ENCODE results near the gene QRFP.

The QRFP gene

DNA sequence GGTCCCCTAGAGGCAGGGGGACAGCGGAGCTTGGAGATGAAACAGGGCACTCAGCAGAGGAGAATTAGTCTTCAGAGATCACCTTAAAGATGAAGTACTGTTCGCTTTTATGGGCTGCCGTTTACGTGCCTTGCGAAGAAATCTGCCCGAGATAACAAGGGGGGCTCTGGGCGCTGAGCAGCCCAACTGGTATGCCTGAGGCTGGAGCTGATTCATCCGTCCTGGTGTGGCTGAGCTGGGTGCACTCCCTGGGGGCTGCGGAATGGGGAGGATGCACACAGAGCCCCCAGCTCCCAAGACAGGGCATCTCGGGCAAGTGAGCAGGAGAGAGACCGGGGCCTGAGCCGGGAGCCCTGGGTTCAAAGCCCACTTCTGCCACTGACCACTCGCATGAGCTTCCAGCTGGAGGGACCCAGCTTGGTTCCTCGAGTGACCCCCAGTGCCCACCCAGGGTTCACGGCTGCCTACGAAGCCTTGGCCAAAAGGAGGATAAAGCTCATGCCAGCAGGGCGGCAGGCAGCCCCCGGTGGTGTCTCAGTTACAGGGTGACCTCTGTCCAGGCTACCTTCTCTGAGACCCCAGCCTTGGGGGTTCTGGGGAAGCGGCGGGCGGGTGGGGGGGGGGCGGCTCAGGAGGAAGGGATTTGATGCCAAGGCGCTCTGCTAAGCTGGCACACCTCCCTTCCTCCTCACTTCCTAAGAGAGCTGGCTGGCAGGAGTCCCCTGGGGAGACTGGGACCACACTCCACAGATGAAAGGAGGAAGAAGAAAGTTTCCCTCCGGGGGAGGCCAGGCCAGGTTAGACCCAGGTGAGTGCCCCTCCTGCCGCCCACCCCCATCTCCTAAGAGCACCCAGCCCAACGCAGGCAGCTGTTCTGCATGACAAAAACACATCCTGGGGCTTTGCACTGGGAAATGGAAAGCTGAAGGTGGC, 36.8 kb upstream of the QRFP start:
- FAIRE-seq: no peak

DNA sequence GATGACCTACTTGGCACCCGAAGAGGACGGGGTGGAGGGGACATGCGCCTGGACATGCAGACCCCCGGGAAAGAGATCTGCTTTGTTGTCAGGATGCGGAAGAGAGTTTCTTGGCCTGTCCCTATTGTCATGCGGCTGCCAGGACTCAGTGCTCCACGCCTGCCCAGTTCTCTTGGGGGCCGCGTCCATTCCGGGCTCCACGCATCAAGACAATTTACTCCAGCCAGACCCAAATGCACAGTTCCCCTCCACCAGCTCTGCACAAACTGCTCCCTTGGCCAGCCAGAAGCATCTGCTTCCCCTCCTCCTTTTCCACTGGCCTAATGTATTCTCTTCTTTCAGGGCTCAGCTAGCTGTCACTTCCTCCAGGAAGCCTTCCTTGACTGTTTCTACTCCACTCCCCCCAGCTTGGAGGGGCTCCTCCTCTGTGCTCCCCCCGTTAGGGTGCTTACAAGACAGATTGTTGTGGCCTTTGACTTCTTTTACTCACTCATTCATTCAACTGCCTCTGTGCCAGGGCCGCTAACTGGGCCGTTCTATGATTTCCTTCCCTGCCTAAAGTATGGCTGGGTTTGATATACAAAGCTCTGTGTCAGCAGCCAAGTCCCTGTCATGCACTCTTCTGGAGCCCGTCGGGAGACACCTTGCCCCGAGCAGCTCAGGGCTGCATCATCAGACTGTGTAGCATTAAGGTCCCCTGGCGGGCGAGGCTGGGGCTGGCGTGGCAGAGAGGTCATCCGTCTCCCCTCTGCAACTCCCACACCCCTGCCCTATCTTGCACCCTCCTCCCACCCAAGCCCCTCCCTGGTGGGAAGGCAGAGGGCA, 35.9 kb upstream of the QRFP start:
- FAIRE-seq: no peak

DNA sequence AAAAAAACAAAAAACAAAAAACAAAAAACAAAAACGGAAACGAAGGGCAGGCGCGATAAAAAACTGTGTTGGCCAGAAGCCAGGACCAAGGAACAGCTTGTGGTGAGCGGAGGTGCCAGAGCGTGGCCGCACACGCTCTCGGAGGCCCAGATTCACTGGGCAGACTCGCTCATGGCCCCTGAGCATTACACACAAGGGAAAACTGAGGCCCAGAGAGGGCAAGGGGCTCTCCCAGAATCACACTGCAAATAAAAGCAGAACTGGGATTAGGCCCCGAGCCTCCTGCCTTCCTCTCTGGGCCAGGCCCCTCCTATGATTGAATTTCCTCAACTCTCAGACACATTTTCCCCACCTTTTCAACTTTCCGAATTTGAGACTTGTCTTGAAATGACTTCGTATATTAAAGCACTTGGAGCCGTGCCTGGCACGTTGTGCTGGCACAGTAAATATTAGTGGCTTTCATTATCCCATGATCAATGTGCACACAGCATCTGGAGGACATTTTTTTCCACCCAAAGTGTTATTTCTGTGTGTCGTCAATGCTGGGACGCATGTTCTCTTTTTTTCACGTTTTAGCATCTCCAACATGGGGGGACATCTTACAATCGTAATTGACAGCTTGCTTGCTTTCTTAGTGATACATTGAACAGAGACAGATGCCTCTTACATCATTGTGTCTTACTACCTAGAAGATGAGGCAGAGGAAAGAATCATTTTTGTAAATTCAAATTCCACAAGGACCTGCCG, 35.1 kb upstream of the QRFP start:
- FAIRE-seq: no peak

DNA sequence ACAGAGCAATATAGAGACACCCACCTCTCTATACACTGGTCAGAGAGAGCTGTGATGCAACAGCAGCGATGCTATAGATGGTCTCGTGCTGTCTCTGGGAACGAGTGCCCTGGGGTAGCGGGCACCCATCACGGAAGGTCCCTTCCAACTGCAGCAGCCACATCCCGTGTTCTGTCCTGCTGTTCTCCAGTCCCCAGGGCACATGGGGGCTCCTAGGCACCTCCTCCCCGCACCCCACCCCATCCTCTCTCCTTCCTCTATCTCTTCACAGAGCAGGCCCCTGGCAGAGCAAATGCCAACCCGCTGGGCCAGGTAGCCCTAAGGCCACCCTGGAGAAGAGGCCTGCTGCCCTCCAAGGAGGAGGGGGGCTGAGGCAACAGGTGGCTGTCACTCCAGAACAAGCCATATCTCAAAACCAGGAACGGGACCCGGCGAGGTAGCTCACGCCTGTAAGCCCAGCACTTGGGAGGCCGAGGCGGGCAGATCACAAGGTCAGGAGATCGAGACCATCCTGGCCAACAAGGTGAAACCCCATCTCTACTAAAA, 34.3 kb upstream of the QRFP start:
- no peak for FAIRE-seq

DNA sequence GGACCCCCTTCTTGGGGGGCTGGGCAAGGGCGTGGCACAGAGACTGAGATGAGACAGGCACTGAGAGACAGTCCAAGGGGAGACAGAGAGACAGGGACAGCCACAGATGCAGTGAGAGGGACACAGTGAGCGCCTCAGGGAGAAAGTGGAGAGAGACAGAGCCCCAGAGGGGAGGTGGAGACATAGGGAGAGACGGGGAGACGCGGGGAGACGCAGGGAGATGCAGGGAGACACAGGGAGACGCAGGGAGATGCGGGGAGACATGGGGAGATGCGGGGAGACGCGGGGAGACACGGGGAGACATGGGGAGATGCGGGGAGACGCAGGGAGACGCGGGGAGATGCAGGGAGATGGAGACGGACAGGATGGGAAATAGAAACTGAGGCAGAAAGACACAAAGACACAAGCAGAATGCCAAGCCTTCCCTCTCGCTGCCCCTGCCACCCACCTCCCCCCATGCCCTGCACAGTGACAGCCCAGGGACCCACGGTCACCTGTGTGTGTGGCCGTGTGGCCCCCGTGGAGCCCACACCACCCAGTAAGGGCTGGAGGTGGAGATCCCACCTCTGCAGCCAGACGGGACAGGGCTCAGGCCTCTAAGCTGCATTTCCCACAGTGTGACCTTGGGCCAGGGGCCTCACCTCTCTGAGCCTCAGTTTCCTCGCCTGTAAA, 33.7 kb upstream of the QRFP start:
- FAIRE-seq: no peak

DNA sequence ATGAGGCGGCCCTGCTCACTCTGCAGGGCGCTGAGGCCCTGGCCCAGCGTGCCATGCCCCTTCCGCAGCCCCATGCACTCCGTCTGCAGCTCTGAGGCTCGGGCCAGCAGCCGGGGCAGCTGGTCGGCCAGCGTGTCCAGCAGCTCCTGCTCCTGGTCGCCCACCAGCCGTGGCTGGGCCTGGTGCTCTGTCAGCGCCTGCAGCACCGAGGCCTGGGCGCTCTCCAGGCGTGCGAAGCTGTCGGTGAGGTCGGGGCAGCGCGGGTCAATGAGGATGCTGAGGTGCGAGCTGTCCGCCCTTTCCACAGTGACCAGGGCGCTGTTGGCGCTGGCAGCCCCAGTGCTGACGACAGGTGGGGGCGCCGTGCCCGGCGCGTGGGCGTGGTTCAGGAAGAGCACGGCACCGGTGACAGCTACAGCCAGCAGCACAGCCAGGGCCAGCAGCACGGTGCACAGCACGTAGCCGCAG, 33.0 kb upstream of the QRFP start:
- no peak for FAIRE-seq

DNA sequence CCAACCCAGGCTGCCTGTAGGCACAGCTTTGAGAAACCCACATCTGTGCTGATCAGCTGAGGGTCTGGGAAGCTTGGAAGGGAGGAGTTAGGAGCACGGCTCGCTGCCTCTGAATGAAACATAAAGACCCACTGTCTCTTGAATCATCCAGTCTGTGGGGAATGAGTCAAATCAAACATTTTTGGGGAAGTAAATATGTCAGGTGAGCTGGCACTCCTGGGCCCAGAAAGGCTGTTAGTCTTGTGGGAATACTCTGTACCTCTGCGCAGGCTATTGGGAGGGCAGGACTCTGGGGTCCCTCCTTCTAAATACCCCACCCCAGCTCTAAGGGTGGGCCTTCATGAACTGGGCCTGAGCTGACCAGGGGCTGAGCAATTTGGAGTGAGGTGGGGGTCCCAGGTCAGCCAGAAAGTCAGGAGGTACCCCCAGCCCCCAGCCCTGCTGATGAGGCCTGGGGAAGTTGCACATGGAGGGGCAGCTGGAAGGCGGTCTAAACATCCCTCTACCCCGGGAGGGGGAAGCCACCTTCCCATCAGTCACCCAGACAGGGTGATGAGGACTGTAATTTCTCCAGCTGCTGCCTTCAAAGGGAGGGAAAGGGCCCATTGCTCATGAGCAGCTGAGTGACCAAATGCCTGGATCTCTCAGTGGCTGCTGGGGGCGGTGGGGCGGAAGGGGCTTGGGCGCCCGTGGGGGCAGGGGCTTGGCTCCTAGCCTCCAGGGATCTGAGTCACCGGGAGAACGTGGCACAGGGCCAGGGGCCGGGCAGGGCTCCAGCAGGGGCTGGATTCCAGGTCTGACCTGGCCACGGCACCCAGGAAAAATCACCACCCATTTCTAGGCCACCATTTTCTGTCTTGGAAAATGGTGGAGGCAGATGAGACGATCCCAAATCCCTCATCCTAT, 31.6 kb upstream of the QRFP start:
- FAIRE-seq: no peak

DNA sequence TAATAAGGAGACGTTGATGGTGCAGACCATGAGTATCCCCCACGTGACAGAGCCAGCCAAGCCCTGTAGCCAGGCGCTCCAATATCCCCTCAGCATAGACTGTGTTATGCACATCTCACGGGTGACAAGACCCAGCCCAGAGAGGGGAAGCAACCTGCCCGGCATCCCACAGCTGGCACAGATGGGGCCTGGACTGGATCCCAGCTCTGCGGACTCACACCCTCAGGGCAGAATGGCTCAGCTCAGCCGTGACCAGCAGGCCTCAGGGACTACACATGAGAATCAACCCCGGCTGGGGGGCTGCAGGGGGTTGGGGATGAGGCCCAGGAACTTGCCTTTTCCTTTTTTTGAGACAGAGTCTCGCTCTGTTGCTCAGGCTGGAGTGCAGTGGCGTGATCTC, 30.7 kb upstream of the QRFP start:
- FAIRE-seq: no peak

DNA sequence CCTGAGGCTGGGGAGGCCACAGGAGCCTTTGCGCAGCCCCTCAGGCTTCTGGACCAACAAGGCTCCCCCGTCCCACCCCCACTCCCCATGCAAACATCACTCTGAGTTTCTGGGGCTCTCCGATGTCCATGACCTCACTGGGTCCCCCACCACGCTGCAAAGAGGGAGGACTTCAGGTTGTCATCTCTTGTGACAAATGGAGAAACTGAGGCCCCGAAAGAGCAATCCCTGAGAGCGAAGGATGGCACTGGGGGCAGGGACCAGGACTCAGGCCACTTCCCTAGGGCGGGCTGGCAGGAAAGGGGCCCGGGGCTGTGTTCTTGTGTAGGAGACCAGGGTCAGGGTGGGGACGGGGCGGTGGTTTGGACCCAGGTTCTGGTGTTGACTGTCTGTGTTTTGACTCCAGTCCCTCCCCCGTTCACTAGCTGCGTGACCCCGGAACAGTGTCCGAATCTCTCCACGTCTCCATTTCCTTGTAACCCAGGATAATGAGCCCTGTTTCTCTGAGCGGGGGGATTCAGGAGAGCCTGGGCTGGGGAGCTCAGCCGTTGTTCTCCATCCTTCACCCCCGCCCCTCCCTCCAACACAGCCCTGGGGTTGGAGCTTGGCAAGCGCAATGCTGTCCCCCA, 28.6 kb upstream of the QRFP start:
- no peak for FAIRE-seq

DNA sequence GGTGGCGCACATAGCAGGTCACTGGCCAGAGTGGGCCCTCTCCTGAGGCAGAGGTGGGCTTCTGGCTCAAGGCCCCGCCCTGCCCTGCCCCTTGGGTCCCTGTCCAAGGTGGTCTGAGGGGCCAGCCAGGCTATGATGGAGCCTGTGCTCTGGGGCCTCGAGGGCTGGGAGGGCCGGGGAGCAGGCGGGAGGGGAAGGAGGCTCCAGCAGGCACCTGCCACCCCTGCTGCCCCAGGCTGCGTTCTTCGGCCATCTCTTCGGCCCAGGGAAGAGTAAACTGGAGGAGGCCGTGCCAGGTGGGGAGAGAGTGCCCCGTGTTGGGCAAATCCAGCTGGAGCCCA, 27.8 kb upstream of the QRFP start:
- no peak for FAIRE-seq

DNA sequence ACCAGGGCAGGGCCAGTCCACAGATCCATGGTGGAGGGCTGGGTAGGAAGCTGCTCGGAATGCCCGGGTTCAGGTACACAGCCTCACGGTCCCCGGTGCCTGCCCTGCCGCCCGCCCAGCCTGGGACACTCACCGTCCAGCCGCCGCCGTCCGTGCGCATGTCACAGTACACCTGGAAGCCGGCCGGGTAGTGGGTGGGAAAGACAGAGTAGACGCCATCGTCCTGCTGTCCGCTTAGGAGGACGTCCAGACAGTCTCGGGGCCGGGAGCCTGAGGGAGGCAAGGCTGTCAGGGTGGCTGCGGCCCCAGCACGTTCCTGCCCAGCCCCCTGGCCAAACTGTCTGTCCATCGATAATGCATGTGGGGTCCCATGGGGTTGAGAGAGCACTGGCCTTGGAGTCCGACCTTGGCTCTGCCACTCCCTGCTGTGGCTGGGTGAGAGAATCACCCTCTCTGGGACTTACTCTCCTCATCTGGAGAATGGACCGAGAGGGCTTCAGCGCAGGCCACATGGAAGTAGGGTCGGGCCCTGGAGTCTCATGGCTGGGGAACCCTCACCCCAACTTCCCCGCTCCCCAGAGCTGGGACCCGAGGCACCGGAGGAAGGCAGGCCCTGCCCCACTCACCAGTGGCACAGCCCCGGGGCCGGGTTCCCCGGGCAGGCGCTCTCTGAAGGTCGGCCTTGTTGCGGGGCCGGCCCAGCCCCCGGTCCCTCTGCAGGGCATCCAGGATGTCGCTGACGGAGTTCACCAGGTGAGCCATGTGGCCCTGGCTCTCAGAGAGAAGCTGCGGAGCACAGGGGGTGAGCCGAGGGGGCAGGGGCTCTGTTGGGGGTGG, 27.2 kb upstream of the QRFP start:
- no peak for FAIRE-seq

DNA sequence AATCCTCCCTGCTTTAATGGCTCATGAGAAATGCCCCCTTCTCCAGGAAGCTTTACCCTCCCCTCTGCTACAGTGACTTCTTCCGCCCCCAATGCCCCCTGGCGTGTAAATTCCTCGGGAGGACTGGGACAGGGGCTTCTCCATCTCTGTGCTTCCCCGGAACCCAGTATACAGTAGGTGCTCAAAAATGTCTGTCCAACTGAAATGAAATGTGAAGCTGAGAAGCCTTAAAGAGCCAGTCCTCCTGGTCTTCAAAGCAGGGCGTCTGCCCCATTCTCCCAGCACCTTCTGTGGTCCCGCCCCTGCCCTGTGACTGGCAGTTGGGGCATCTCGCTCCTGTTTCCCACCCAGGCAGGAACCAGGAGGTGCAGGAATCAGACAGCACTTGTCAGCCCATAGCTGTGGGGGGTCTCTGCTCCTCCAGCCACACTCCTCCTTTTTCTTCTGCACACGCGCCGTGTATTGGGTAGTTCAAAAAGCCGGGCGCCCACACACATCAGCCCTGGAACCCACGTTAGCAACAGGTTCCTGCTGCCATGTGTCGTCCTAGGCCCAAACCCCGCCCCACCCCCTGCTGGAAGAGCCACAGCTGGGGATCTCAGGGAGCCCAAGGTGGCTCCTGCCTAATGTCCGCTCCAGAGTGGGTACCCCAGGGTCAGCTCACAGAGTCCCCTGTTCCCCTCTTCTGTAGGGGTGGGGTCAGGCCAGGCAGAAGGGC, 26.4 kb upstream of the QRFP start:
- no peak for FAIRE-seq

DNA sequence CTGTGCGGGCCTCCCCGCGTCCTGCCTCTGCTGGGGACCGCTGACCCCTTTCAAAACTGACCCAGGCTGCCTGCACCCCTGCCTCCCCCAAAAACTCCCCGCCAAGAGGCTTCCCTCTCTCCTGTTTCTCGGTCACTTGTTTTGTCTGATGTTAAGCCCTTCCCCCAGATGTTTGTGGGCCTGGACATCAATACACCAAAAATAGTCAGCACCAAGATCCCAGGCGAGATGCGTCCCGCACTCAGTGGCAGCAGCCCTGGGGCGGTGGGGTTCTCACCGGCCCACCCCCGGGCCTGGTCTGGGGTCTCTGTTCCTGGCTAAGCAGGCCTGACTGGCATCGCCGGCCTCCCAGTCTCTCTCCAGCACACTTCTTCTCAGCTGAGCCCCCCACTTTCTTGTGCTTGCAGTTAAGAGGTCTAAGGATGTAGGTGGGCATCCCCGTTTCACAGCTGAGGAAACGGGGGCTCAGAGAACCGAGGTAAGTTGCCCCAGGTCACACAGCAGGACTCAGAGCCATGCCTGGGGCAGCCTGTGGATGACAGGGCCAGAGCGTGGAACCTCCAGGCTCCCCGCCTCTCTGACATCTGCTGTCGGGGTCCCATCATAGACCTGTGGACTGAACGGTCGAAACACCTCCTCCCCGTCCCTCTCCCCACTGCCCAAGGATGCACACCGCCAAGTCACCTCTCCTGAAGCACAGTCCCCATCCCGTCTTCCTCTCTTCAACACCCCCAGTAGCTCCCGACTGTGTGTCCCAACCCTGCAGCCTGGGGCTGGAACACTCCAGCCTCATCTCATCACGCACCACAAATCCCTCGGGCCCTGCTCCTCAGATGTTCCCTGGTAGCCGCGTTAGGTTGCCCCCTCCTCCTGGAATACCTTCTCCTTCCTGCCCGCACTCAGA, 25.6 kb upstream of the QRFP start:
- FAIRE-seq: no peak

DNA sequence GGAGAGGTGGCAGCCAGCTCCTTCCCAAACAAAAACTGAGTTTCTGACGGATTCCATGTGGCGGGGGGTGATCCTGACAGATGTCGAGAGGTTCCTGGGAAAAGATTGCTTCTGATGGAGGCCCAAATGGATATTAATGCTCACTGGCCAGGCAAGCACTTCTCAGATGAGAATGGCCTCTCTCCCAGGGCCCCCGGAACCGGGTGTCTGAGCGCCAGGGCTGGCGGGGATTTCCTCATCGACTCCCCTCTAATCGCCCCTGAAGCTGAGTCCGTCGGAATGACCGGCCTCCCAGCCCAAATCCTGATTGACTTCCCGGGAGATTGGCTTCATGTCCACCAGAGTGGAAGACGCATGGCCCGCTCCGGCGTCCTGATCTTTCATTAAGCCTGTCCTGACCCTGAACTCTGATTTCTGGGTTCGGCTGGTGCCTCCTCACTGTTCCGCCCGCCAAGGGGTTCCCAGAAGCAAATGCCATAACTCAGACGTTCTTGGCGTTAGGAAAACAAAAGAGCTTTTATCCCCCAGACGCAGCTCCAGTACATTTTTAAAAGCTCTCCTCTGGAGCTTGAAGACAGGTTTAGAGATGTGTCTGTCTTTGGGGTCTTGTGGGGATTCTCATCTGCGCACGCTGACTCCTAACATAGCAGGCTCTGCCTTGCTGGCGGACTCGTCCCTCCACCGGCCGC, 24.8 kb upstream of the QRFP start:
- FAIRE-seq: no peak

DNA sequence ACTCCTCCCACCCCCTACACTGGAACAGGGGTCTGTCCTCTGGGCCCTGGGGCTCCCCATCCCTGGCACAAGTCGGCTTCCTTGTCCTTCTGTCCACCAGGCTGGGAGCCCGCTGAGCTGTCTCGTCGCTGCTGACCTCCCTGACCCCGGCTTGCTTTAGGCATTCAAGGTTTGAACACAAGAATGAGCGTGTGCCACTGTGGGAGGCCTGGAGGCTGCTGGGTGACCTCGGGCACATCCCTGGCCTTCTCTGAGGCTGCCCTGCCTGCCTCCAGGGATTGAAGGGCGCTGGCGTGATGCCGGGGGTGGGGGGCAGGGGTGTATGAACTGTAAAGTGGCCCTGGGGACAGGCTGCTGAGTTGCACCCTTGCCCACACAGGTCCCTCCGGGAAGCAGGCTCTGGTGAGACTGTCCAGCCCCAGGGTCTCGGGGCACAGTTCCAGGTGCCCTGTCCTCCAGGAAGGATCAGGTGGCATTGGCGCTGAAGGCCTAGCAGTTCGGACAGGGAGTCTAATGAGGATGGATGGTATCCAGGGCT, 24.2 kb upstream of the QRFP start:
- FAIRE-seq: no peak

DNA sequence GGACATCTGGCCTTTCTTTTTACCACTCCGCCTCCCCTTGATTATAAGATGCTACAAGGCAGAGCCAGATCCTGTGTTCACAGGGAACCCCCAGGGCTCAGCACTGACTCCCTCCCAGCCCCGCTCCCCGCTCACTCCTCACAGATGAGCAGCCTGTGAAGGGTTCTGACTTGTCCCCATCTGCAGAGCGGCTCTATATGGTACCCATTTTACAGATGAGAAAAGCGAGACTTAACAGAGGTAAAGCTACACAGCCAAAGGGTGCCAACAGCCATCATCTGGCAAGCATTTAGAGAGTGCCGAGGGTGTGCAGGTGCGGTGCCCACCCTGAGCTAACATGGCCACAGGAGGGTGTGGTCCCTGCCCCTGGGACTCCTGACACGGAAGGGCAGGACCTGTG, 23.6 kb upstream of the QRFP start:
- no peak for FAIRE-seq

DNA sequence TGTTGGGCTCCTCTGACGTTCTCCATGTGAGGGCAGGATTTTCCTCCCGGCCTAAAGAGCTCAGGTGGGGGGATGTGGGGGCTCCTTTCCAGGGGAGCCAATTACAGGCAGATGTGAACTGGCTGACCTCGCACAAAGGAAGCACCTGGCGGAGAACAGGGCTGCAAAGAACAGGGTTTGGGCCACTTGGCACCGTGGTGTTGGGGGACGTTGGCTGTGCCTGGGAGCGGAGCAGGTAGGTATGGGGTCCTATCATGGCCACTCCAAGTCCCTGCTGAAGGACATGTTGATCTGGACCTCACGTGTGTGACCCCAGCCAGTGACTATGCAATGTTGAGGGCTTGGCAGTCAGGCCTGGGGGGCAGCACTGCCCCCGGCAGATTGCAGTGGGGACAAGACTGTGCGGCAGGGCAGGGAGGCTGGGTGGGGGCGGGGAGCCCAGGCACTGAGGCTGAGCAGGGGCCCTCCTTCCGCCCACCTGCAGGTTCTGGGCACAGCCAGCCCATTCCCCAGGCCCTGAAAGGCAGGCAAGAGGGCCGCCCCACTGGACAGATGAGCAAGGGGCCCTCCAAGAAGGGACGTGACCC, 23.0 kb upstream of the QRFP start:
- FAIRE-seq: no peak

Measured in colon (tissue), 2 donors.